NCI-H69 (cell line): Measurements from ENCODE around the gene MGAT1.
"Not testable (repeated sequence)": the region's sequence is repeated elsewhere in the genome, so short reads cannot be mapped to it uniquely, and the experiment has no call there.

ENCODE experiments used
- DNase-seq: peaks from one replicate; lab custom pipeline; 2025; lab: John Stamatoyannopoulos, UW

Gene MGAT1

DNA sequence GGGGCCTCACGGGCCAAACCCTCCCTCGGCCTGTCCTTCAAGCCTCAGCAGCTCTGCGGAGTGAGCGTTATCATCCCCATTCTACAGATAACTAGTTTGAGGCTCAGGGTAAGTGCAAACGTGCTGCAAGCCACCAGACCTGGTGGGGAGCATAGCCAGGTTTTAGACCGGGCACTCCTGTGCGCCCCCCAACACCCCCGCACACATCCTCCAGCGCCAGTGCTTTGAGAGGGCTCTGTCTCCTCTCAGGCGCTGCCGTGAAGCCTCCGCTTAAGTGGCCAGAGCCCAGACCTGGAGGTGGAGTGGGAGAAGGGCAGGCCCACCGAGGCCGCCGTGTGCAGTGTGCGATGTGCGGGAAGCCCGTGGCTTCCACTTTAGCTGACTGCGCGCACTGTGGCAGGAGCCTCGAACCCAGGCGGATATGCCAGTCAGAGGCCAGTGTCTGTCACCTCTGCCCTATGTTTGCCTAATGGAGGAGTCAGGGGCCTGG is 1.6 kb upstream of the MGAT1 start:
- DNase-seq: no peak

DNA sequence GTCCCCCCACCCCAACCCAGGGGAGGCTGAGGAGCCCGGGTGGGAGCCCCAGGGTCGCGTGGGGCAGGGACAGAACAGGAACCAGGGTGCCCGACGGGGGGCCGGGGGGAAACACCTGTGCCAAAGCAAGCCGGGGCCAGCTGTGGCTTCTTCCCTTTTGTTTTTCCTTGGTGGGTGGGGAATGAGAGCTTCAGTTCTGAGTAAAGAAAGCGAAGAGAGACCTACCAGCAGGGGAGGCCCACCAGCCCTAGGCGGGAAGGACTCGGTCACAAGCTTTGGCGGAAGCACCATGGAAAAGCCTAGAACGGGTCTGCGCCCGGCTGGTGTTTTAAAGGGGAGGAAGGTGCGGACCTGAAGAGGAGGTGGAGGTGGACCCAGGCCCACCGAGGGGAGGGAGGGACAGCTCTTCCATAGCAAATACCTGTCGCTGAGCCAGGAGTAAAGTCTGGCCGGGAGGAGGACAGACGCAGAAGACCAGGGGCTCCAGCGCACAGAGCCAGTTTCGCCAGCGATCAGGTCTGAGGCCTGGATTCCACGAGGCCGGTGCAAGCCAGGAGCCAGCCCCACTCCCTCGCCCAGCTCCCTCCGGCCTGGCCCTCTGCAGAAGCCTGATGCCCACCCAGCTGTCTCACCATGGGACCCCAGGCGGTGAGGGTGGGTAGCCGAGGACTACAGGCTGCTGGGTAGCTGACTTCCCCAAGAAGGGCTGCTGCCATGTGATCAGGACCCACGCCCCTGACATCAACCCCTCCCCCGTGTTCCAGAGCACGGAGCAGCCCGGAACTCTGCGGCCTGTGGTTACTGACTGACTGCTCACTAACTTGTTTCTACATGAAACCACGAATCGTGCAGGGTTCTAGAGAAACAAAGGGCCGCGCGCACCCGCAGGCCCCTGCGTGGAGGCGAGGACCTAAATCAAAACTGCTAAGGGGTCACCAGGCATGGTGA is 849 bp upstream of the MGAT1 start:
- DNase-seq: peak; percentile 51

DNA sequence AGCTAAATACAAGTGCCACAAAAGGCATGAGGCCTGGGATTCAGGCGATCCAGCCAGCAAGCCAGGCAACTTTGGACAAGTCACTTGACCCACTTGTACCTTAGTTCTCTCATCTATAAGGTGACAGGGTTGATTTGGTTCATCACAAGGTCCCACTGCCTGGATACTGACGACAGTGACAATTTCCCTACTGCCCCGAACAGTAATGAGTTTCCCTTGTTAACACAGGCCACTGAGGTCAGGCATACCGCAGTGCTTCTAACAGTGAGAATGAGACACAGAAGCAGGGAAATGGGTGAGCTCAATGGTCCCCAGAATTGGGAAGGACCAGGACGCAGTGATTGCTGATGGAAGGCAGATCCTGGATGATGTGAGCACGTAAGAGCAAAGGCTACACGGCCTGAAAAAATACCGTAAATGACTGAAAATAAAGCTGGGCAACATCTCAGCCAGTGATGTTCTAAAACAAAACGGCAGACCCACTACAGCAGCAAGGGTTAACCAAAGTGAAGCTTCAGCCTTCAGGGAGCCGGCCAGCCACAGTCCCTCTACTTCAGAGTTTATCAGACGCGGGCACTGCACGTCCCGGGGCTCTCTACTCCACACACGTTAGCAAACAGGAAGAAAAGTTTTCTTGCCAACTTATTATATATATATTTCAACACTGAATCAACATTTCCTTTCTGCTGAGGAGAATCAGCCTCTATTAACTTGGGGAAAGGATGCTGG is 846 bp downstream of the MGAT1 start:
- no peak for DNase-seq

DNA sequence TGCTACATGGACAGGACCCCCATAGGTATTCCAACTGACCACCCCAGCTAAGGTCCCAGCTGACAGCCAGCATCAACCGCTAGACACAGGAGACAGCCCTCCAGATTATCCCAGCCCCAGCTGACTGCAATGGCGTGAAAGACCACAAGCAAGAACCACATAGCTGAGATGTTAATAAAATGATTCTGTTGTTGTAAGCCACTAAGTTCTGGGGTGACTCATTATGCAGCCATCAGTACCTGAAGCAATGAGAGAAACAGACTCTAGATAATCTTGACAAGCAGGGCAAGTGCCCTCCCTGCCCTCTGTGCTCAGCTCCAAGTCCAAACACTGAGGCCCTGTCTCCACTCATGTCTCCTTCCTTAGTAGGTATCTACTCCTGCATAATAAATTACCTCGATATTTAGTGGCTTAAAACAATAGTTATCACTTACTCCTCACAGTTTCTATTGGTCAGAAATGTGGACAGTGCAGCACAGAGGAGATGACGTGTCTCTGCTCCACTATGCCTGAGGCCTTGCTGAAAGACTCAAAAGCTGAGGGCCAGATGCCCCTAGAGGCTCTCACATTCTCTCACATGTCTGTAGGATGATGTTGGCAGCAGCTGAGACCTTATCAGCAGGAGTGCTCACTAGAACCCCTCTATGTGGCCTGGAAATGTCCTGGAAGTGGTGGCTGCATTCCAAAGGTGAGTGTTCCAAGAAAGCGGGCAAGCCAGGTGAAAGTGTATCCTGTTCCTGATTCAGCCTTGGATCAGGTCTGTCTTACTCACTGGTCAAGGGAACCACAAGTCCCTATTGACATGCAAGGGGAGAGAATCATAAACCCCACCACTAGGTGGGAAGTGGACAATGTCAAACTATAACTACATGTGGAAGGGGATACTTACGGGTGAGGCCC is 2.5 kb downstream of the MGAT1 start:
- DNase-seq: no peak

DNA sequence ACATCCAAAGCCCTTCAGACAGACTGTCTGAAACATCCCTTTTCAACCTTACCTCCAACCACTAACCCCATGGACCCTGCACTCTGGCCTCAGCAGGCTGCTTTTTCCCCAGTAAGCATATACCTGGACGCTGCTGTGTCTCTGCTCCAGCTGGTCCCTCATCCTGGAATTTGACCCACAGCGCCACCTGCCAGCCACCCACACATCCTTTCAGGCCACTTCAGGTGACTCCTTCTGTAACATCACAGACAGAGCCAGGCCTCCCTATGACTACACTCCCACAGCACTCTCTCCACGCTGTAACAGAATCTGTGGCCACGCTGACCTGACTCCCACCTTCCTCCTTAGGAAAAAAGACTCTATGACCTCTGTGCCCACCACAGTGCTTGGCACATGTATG is 3.4 kb downstream of the MGAT1 start:
- DNase-seq: peak; percentile 31

DNA sequence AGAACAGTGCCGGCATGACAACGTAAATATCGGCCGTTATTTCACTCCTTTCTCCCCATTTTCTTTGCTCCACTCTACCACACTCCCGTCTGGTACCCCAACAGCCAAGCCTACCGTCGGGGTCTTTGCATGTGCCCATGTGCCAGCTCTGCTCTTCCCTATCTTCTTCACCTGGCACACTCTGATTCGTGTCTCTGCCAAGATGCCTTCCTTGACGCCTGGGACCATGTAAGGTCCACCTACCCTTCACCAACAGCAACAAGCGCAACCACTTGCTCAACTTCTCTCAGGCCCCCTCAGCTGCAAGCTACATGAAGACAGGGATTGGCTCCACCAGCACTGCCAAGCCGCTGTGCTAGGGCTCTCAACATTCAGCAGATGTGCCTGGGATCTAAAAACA is 4.4 kb downstream of the MGAT1 start:
- no peak for DNase-seq

DNA sequence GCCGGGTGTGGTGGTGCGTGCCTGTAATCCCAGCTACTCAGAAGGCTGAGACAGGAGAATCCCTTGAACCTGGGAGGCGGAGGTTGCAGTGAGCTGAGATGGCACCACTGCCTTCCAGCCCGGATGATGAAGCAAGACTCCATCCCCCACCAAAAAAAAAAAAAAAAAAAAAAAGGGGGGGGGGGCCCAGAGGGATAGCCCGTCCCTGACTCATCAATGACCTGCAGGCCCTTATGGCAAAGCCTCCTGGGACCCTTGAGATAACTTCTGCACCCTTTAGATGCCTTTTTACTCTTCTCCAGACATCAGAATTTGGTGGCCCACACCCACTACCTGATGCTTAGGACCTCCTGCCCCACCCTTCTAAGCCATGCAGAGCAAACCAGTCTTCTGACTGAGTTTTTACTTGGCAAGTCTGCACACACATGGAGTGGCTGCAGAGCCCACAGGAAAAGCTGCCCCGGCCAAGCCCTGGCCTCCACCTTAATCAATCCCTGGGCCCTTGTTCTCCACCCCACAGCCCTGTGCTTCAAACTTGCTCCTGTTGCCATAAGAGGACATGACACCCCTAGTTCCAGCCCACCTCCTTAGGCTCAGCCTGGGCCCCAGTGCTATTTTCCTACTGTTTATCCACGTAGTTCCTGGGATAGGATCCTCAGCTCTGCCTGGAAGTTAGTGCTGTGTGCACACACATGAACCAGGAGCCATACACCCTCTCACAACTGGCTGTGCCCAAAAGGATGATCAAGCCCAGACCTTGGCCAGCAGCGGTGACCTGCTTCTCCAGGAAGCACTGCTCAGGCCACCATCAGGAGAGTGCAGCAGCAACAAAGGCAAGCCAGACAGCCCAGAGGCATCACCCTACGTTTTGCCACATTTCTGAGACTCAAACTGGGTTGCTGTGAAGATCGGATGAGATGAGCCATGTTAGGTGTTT is 5.1 kb downstream of the MGAT1 start:
- no peak for DNase-seq

DNA sequence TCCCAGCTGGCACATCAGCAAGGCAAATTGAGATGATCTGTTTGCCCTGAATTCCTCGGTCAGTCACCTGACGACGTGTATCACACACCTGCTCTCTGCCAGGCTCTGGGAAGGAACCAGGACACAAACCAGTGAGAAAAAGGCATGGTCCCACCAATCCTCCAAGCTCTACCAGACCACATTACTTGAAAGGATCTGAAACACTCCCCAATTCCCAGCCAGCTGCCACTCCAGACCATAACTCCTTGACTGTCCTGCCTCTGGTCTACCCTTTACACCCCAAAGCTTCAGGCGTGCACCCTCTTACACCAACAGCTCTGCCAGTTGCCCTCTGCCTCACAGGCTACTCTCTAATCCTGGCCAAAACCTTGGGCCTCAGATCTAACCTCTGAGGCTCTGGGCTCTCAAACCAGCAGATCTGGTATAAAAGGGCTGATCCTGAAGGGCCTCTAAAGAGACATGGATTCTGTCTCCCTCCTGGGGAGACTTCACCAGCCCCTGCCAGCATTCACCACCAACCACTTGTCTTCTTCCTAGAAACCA is 6.8 kb downstream of the MGAT1 start:
- no peak for DNase-seq

DNA sequence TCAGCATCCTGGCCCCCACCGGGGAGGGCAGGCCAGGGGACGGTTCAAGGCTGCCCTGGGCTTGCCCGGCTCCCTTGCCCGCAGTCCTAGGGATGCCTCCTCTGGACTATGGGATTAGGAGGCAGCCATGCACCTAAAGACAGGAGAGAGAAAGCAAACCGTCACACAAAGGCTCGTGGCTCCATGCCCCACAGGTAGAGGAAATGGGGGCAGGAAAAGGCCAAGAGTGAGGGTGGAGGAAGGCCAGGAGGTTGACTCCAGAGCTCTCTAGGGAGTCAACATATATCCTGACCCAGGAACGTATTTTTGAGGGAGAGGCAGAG is 9.7 kb downstream of the MGAT1 start:
- no peak for DNase-seq

DNA sequence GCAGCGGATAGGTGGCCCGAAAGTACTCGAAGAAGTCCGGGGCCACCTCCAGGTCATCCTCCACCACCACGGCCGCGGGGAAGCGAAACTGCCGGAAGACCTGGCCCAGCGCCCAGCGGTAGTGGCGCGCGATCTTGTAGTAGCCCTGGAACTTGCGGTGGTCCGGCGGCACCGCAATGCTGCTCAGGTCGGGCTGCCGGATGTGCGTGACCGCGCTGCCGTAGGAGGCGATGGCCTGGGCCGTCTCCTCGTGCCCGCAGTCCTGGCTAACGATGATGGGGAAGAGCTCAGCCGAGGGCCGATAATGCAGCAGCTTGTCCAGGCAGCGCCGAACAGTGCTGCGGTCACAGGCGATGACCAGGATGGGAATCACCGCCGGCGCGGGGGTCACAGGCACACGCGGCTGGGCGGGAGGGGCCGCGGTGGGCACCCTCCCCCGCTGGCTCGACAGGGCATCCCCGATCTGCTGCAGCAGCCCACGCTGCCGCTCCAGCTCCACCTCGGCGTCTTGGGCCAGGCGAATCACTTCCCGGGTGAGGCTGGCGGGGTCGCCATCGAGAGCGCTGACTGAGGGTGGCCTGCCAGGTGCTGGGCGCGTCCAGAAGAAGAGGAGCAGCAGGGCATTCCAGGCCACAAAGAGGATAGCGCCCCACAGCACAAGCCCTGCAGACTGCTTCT is 10.2 kb downstream of the MGAT1 start:
- no peak for DNase-seq

DNA sequence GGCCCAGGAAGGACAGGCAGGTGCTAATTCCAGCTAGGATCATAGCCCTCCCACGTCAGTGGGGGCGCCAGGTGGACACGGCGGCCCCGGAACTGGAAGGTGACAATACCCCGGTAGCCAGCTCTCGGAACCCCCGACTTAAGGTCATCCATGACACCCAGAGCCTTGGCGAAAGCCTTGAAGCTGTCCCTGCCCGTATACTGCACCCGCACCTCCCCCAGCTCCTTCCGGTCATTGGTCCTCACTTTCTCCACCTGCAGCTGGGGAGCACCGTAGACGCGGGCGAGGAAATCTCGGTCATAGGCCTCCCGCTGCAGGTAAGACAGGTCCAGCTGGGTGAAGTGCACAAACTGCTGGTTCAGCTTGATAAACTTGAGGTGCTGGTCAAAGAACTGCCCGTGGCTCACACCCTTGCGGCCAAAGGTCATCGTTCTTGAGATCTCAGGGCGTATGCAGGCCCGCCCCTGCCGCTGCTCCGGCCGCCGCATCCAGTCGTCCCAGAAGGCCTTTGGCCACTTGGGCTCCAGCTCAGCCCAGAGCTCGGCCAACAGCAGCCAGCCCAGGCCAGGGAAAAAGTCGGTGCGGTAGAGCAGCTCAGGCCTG is 10.9 kb downstream of the MGAT1 start:
- no peak for DNase-seq

DNA sequence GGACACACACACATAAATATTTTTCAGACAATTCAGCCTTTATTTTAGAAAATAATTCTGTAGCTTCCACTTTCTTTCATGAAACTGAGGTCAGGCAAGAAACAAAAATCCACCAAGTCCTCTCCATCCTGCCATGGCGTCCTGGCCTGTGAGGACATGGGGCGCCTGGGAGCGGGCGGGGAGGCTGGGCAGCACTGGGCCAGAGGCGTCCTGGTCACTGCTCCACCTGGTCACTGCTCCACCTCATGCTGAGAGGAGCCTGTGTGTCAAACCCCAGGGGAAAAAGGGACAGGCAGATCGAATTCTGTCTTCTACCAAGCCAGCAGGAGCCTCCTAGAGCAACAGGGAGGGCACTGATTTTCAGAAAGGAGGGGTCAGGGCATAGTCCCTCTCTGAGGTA is 12.1 kb downstream of the MGAT1 start:
- DNase-seq: no peak

DNA sequence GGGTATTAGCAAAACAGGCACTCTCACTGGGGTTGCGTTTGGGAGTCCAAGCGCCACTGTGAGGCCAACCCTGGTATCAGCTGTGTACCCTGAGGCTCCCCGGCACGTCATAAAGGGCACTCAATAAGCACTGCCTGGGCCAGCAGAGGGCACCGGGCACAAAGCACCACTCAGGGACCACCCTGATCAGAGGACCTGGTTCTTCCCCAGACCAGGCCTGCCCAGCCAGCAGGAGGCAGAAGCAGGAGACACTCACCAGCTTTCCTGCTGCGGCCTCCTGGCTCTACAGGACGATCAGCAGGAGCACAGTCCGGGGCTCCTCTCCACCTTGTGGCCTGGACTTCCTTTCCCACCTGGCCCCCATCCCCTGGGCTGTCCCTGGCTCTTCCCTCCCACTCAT is 12.6 kb downstream of the MGAT1 start:
- DNase-seq: no peak

DNA sequence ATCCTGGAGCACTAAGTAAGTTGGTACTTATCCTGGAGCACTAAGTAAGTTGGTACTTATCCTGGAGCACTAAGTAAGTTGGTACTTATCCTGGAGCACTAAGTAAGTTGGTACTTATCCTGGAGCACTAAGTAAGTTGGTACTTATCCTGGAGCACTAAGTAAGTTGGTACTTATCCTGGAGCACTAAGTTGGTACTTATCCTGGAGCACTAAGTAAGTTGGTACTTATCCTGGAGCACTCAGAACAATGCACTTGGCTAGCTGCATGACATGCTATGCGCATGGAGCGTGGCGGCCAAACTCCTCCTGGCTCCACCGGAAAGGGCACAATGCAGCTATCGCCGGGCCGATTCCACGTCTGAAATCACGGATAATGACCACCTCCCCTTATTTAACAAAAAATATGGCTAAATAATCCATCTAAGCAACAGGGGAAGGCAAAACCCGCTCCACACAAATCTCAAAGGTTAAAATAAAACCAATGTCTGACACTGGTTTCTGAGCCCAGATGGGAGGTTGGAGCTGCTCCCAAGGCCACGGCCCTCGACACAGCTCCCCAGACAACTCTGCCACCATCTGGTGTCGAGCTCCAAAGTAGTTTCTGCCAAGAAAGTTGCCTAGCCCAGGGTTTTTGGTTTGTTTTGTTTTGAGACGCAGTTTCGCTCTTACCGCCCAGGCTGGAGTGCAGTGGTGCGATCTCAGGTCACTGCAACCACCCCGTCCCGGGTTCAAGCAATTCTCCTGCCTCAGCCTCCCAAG is 13.8 kb downstream of the MGAT1 start:
- not testable (repeated sequence) for DNase-seq

DNA sequence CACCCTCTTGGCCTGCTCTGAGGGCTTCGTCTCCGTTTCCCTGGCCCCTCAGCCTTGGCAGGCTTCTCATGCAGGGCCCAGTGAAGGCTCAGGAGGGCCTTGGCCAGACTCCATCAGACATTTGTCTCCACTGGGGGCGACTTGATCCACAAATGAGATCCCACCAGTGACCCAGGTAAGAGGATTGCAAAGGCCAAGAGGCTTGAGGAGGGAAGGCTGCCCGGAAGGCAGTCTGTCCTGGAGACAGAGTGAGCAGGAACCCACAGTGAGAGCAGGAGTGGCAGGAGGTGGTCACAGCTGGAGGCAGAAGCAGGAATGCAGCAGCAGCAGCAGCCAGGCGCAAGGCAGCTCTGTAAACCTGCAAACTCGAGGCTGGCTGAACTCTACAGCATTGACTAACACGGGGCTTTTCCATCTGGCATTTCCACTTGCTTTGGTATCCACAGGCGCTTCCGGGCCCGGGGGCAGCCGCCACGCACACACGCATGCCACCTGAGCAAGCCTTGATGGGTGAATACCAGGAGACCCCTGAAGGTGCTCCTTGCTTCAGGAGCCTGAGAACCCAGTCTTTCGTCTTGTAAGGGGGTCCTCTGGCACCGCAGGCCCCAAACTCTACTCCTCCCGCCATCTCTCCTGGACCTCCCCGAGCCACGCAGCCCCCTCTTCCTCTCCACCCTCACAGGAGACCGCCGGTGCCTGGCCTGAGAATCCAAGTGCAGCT is 14.7 kb downstream of the MGAT1 start:
- no peak for DNase-seq

DNA sequence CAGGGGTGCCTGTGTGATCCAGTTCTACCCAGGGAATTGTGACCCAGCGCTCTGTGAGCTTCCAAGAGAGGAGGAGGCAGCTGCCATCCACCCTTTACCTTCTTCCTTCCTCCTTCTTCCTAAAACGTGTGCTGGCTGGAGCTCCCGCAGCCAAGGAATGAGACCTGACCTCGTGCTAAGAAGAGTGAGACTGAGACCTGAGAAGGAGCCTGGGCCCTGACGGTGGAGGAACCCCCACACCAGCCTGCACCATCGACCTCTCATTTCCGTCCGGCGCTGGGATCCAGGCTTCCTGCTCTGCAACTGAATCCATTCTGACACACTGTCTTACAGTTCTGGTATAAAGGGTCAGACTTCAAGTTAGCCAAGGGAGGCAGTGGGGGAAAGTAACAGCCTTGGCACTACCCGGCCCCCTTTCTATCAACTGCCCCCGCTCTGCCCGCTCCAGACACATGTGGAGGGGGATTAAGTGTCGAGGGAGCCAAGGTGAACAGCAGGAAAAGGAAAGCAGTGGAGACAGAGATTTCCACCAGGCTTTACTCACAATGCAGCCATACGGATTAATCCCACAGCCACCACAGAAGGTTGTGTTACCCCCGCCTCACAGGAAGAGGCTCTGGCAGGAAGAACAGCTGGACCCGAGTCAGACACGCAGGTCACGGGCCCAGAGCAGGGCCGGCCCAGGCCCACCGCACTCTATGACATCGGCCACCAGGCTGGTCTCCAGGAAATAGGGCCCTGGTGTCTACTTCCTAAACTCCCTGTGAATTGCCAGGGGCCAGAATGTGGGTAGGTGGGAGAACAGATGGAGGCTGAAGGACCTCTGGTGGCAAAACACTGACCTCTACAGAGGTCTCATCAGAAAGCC is 15.8 kb downstream of the MGAT1 start:
- DNase-seq: no peak

DNA sequence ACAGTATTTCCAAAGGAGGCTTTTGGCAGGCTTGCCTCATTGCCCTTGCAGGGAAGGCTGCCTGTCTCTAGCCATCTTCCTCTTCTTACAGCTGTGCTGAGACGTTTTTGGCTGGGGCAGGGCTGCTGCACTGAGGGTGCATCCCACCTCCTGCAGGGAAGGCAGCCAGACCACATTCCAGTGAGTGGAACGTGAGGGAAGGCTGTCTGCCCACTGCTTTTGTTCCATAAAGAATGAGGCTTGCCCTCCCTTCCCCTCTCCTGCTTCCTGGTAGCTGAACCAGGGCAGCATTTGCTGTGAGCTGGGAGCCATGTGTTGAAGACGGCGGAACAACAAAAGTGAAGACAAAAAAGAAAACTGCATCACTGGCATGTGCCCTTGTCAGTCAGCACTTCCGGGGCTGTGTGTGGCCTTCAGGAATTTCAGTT is 16.8 kb downstream of the MGAT1 start:
- DNase-seq: no peak
